Kidney (tissue), 14 donors: ENCODE results near the gene ECHDC3. TPM values are rescaled to one million over a fixed set of nuclear protein-coding genes. Genes with fewer than 3 reads are reported as not detected.

ENCODE experiments used
- DNase-seq, 5 donors: peaks; one replicate each; pipeline ENCODE4 v3.0.0-alpha.2; 2013 to 2020
- FAIRE-seq: peaks from 2 replicates; lab custom pipeline; 2012; peaks lifted over from hg19 to GRCh38; lab: Jason Lieb, UNC
- H3K27ac ChIP-seq, 2 donors: one replicate each; pipeline ENCODE4 v1.7.0; 2013; ENCODE audit warnings: low read depth in 2 of 2, low read length in 2 of 2, inconsistent platforms in 1 of 2
- H3K27me3 ChIP-seq: one replicate; pipeline ENCODE4 v1.7.1; 2013; ENCODE audit warnings: low read length, inconsistent platforms; ENCODE audit not compliant: control insufficient read depth, insufficient read depth
- H3K36me3 ChIP-seq, 3 donors: one replicate each; pipeline versions ENCODE4 v1.7.0 to v1.7.1; 2013; ENCODE audit warnings: low read length in 3 of 3, control low read depth in 1 of 3, inconsistent platforms in 1 of 3; ENCODE audit not compliant: insufficient read depth in 3 of 3, control insufficient read depth in 2 of 3
- H3K4me1 ChIP-seq, 3 donors: one replicate each; pipeline versions ENCODE4 v1.7.0 to v1.7.1; 2013; ENCODE audit warnings: low read length in 3 of 3, inconsistent platforms in 1 of 3, low read depth in 1 of 3; ENCODE audit not compliant: control insufficient read depth in 2 of 3, insufficient read depth in 2 of 3
- H3K4me3 ChIP-seq, 3 donors: one replicate each; pipeline versions ENCODE4 v1.7.0 to v1.8.1; 2013; ENCODE audit warnings: low read length in 3 of 3, control low read depth in 1 of 3, inconsistent platforms in 1 of 3
- H3K9ac ChIP-seq, 3 donors: one replicate each; pipeline versions ENCODE4 v1.7.0 to v1.7.1; 2013; ENCODE audit warnings: low read length in 3 of 3, control low read depth in 1 of 3, inconsistent platforms in 1 of 3
- H3K9me3 ChIP-seq, 3 donors: one replicate each; pipeline versions ENCODE4 v1.7.0 to v1.7.1; 2013; ENCODE audit warnings: low read length in 3 of 3, control low read depth in 1 of 3, inconsistent platforms in 1 of 3; ENCODE audit not compliant: control insufficient read depth in 2 of 3, insufficient read depth in 1 of 3
- CTCF ChIP-seq: IDR thresholded peaks from 3 replicates; pipeline ENCODE4 v1.5.1; 2012; ENCODE audit warnings: mild to moderate bottlenecking, moderate library complexity, borderline replicate concordance; ENCODE audit not compliant: insufficient read depth; ENCODE audit errors: extremely low read depth
- intact Hi-C: fragments of 100-400 bp; cut with DNase I; formaldehyde crosslinking; loops from one replicate; pipeline ENCODE4 v1.11.1; 2022
- polyA plus RNA-seq: library from polyadenylated mRNA; stranded (reverse); fragments of 350-450 nt; fragmentation: Illumina TruSeq; extraction: RNeasy Lipid Tissue Mini Kit (QIAGEN cat#74804); gene quantifications from one replicate; pipeline ENCODE4 v1.2.3, GENCODE V29; 2014; ENCODE audit warnings: low read depth, low replicate concordance; ENCODE audit not compliant: insufficient read depth
- total RNA-seq: library from RNA; stranded (reverse); fragmentation: NEBNext Ultra II Directional; extraction: Animal tissue kit (Norgen Biotek cat#: 25700); gene quantifications from one replicate; pipeline ENCODE4 v1.2.1, GENCODE V29; 2021
- donor health status: control.
- donor health status: control.
- donor health status: control.
- donor health status: control.
- donor health status: control.
- donor health status: DM: yes; HTN: yes; CAD: no.
- donor health status: Normal renal cell carcinoma (clear cell type).

Gene ECHDC3
- total and polyA plus RNA-seq, 2 donors from 2014 or later, result 32.4 to 132 TPM

GRCh38 chr10:11761431-11761830, 19.2 kb downstream of the ECHDC3 start:
- Histone ChIP-seq H3K4me3 (no peak overlapping the region), H3K4me1 (peaks cover 0 to 15% (median 9%) of the 10 kb centered on the region in 3 donors), H3K9ac (no peak overlapping the region), H3K27me3 (no peaks in the 10 kb centered on the region), H3K27ac (no peak overlapping the region), H3K9me3 (no peaks in the 10 kb centered on the region), H3K36me3 (peaks cover 0 to 26% (median 5%) of the 10 kb centered on the region in 3 donors)
- FAIRE-seq, result no peak
- TF ChIP-seq CTCF, result no peak
- no peak for DNase-seq
- intact Hi-C loops, result no loop called here

GRCh38 chr10:11762706-11763500, 20.7 kb downstream of the ECHDC3 start:
- no peak overlapping the region for H3K9ac ChIP-seq
- no peak for TF ChIP-seq CTCF
- H3K36me3 ChIP-seq, result peaks cover 0 to 26% (median 5%) of the 10 kb centered on the region in 3 donors
- peaks cover 0 to 9% (median 5%) of the 10 kb centered on the region in 3 donors for H3K4me1 ChIP-seq
- no peak overlapping the region for H3K4me3 ChIP-seq
- intact Hi-C loops, result no loop called here
- DNase-seq, result no peak
- no peaks in the 10 kb centered on the region for H3K9me3 ChIP-seq
- no peaks in the 10 kb centered on the region for H3K27me3 ChIP-seq
- FAIRE-seq, result no peak
- no peak overlapping the region for H3K27ac ChIP-seq

- TF ChIP-seq CTCF, result no peak
- no peak overlapping the region for H3K9ac ChIP-seq
- FAIRE-seq (no peak), DNase-seq (no peak)
- intact Hi-C loops, result no loop called here
- H3K4me1 ChIP-seq, result peaks cover 0 to 3% (median 0%) of the 10 kb centered on the region in 3 donors
- peaks cover 0 to 26% (median 5%) of the 10 kb centered on the region in 3 donors for H3K36me3 ChIP-seq
- no peak overlapping the region for H3K27ac ChIP-seq
- no peaks in the 10 kb centered on the region for H3K27me3 ChIP-seq
- no peak overlapping the region for H3K4me3 ChIP-seq
- no peaks in the 10 kb centered on the region for H3K9me3 ChIP-seq
These were observed 21.3 kb downstream of the ECHDC3 start for GRCh38 chr10:11763501-11763861.
